C4-2B (cell line): Measurements from ENCODE around the gene SORCS2.

Experiments used
- H3K27ac ChIP-seq: fragments of 450-650 bp; 2 replicates; pipeline ENCODE4 v1.5.1; 2017
- ZFX ChIP-seq: fragments of 450-650 bp; IDR thresholded peaks from 2 replicates; pipeline ENCODE4 v1.6.1; 2017
- TF ChIP-seq, protein P1 (sequence below): fragments of 450-650 bp; conservative IDR thresholded peaks from 2 replicates; pipeline ENCODE4 v1.5.1; 2017; ENCODE audit warnings: mild to moderate bottlenecking

SORCS2 gene

DNA sequence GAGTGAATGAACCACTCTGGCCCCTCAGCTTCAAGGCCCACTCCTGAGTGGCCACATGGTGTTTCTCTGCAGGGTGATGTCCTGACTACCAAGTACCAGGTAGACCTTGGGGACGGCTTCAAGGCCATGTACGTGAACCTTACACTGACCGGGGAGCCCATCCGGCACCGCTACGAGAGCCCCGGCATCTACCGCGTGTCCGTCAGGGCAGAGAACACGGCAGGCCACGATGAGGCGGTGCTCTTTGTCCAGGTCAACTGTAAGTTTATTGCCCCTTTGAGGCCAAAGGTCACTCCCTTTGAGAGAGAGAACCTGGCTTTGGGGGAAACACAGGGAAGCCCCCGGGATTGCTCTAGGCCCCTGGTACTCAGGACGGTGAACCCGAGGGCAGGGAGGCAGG, 531.3 kb downstream of the SORCS2 start:
- TF ChIP-seq, protein P1, sequence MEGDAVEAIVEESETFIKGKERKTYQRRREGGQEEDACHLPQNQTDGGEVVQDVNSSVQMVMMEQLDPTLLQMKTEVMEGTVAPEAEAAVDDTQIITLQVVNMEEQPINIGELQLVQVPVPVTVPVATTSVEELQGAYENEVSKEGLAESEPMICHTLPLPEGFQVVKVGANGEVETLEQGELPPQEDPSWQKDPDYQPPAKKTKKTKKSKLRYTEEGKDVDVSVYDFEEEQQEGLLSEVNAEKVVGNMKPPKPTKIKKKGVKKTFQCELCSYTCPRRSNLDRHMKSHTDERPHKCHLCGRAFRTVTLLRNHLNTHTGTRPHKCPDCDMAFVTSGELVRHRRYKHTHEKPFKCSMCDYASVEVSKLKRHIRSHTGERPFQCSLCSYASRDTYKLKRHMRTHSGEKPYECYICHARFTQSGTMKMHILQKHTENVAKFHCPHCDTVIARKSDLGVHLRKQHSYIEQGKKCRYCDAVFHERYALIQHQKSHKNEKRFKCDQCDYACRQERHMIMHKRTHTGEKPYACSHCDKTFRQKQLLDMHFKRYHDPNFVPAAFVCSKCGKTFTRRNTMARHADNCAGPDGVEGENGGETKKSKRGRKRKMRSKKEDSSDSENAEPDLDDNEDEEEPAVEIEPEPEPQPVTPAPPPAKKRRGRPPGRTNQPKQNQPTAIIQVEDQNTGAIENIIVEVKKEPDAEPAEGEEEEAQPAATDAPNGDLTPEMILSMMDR, result no peak
- TF ChIP-seq ZFX, result no peak
- no peak overlapping the region for H3K27ac ChIP-seq

DNA sequence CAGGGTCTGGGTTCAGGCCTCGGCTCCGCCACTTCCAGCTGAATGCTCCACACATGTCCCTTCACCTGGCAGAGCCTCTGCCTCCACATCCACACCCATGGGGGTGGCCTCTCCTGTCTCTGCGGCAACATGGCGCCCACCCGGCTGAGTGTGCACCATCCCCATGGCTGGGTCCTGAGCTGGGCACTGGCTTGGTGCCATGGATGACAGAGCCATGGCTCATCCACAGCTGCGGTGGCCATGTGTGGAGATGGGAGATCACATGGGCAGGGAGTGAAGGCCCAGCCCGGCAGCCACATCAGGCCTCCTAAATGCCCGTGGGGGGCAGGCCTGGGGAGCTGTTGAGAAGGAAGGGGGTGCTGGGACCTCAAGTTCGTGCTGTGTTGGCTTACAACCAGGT, 533.6 kb downstream of the SORCS2 start:
- no peak overlapping the region for H3K27ac ChIP-seq
- TF ChIP-seq, protein P1, result no peak
- TF ChIP-seq ZFX, result no peak

DNA sequence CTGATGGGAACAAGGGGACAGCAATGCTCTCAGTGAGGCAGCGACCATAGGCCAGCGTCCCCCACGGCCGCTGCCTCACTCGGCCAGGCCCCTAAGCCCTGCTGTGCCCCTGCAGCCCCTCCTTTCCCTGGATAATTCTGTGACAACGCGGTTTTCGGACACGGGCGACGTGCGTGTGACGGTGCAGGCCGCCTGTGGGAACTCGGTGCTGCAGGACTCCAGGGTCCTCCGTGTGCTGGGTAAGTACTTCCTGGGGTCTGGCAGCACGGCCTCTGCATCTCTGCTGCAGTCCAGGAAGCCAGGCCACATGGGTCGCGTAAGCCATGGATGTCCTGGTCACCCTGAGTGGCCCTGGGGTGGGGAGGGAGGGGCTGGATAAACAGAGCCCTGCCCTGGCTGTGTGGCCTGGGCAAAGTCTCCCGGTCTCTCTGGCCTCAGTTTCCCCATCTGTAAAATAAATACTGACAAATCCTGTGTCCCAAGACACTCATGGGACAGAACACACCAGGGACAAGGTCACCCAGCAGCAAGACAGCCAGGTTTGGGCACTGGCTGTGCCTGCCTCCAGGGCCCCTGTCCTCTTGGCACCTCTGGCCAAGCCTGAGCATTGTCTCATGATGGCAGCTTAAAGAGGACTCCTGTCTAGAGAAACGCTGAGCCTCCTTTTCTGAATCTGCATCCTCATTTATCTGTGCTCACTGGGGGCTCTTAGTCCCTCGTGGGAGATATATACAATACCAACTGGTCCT, 534.5 kb downstream of the SORCS2 start:
- TF ChIP-seq, protein P1, result no peak
- no peak for TF ChIP-seq ZFX
- no peak overlapping the region for H3K27ac ChIP-seq

DNA sequence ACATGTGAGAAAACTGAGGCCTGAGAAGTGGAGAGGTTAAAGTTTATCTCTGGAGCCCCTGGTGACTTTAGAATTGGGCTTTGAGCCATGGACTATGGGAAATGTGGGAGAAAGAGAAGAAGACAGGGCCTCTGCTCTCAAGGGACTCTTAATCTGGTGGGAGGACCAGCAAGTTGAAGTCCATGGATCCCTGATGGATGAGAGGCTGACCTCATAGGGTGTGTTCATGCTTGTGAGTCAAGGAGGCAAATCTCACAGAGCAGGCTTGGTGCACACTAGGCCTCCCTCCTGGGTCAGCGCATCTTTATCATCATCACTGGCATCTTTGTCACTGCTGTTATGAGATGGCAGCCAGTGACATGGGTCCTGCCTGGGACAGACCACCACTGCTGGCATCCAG, 535.4 kb downstream of the SORCS2 start:
- TF ChIP-seq, protein P1, result no peak
- no peak for TF ChIP-seq ZFX
- H3K27ac ChIP-seq, result no peak overlapping the region

DNA sequence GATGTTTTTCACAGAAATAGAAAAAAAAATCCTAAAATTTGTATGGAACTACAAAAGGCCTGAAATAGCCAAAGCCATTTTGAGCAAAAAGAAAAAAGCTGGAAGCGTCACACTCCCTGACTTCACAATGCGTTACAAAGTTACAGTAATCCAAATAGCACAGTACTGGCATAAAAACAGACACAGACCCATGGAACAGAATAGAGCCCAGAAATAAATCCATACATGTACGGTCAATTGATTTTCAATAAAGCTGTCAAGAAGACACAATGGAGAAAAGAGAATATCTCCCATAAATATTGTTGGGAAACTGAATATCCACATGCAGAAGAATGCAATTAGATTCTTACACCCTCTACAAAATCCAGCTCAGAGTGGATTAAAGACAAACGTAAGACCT, 539.1 kb downstream of the SORCS2 start:
- TF ChIP-seq, protein P1, result no peak
- TF ChIP-seq ZFX, result no peak
- H3K27ac ChIP-seq, result no peak overlapping the region

DNA sequence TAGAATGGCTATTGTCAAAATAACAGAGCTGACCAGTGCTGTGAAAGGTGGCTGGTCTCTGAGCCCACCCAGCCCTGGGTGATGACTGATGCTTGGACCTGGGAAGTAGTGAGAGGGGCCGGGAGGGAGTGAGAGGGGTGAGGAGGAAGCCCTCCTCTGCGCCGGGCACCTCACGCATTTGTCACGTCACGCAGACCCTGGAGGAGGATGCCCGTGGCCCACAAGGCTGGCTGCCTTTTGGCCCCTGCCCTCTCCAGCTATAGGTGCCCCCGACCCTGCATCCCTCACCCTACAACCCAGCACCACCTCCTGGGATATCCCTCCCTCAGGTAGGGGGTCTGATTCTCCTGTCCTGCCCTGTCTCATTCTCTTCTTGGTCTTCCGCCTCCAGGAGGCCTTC, 539.9 kb downstream of the SORCS2 start:
- no peak overlapping the region for H3K27ac ChIP-seq
- TF ChIP-seq ZFX, result no peak
- TF ChIP-seq, protein P1, result no peak

DNA sequence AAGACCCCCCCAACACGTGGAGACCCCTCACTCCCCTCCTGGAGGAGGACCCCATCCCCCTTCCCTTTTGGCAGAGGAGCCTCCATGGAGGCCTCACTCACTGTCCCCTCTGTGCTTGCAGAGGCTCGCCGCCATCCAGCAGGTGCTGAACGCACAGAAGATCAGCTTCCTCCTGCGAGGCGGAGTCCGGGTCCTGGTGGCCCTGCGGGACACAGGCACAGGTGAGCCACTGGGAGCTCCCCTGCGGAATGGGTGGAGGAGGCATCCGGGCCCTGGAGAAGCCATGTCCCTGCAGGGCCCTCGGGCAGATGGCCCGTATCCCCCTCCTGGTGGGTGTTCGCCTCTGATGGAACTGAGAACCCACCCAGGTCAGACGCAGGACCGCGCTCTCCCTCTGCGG, 540.9 kb downstream of the SORCS2 start:
- no peak overlapping the region for H3K27ac ChIP-seq
- TF ChIP-seq, protein P1, result no peak
